Right ventricle myocardium inferior (tissue), 1 donor: ENCODE results near the gene HSPB9. TPM values are rescaled to one million over a fixed set of nuclear protein-coding genes. Genes with fewer than 3 reads are reported as not detected.

ENCODE experiments used
- ATAC-seq: fragments of 200-7000 bp; cut with Tn5 transposase; one replicate; pipeline ENCODE4 v1.9.1; 2020; ENCODE audit warnings: mild to moderate bottlenecking, moderate library complexity
- DNase-seq: peaks from one replicate; pipeline ENCODE4 v3.0.0; 2021; ENCODE audit errors: missing footprints
- intact Hi-C: fragments of 100-400 bp; cut with DNase I; formaldehyde crosslinking; loops from one replicate; pipeline ENCODE4 v1.11.0; 2022
- total RNA-seq: library from RNA; stranded (reverse); fragmentation: NEBNext Ultra II Directional; extraction: Animal tissue kit (Norgen Biotek cat#: 25700); gene quantifications from one replicate; pipeline ENCODE4 v1.2.1, GENCODE V29; 2021
- donor health status: DM: no; HTN: yes; CAD: no; lungs with severe emphysema.

HSPB9 gene
- total RNA-seq, 1 donor from 2014 or later = 0.11 TPM

DNA sequence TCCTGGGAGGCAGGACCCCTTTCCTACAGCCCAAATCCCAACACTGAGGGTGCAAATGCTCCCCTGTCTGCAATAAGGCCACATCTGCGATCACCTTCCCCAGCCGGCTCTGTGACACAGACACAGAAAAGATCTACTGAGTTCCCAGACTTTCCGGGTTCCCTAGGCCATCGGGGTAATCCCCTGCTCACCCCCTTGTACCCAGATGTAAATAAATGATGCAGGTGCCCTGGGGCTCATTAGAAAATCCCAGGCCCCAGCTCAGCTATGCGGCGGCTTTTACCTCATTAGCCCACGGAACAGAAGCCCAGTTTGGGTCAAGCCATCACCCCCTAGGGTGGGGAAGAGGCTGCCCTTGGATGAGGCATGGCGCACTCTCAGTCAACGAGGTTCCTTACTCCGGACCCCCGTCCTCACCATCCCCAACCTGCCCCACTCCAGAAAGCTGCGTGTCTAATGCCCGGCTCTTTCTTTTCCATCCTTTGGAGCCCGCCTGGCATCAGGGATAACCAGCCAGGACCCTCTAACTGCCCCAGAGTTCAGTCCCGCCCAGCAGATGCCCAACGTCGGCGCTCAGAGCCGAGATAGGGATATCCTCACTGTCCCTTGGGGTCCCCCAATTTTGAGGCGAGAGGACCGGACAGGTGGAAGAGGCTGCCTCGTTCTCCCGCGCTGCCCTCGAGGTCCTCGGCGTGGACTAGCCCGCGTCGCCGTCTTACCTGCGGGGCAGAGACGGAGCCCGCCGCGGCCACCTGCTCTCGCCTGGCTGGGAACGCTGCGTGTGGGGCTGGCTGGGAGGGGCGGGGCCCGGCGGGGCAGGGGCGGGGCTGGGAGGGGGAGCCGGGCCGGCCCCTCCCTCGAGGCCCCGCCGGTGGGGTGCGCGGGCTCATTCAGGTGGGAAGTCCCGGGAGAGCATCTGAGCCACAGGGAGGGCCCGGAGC lies 24.6 kb upstream of the HSPB9 start, which contains the start of gene ZNF385C:
Gene ZNF385C, minus strand, starts transcription at position 783 of the 941 bp plus-strand sequence. CDS start 35,417 bp downstream, outside the sequence.
- intact Hi-C loops = no loop called here
- DNase-seq (no peak), ATAC-seq (no peak)

DNA sequence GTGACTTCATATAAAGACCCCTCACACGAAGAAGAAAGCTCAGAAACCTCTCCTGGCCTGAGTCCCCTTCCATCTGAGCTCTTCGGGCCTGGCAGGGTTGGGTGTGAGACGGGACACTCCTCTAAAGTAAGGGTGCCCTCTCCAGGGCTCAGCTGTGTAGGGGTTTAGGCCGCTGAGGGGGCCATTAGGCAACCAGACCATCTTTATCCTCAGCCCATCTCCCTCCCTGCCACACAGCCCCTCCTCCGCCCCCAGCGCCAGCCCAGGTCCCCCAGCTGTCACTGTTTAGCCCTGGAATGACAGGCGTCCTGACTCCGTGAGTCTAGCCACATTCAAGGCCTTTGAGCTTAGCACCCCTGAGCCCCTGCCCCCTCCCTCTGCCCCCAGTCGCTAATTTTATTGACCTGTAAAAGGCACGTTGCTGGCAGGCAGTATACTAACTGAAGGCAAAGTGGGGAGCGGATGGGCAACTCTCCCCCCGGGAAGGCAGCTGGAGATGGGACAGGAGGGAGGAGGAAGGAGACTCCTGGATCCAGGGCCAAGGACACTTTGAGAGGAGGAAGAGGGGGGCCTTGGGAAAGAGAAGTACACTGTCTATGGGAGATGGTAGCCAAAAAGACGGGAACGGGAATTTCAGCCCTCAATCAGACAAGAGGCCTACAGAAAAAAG lies 23.7 kb upstream of the HSPB9 start:
- DNase-seq (no peak), ATAC-seq (no peak)
- intact Hi-C loops = no loop called here

DNA sequence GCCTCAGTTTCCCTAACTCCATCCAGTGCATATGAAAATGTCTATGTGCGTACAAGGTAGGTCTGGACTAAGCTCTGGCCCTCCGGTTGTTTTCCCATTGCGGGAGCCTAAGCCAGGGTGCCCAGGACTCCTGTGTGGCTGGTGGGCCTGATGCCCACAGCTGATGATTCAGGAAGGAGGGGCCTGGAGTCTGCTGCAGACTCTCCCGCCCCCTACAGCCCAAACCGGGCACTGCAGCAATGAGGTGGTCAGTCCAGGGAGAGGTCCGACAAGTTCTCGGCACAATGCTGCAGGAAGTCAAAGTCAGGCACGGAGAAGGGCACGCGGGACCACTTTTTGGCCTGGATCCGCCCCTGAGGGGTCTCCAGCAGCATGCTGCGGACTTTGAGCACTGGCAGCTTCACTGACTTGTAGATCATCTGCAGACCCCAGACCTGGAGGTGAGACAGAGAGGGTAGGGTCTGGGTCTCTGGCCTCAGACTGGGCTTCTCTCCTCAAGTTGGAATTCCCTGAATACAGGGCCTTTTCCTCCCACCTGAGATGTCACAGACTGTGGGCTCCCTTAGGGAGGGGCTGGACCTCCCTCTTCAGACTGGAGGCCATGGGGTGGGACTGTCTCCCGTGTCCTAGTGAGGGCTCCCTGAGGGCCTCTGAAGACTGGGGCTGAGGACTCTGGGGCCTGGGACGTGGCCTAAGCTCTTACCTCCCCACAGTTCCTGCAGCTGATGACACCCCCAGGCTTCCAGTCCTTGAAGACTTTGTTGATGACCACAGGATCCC lies 20.9 kb upstream of the HSPB9 start:
- DNase-seq = peak; percentile 86

DNA sequence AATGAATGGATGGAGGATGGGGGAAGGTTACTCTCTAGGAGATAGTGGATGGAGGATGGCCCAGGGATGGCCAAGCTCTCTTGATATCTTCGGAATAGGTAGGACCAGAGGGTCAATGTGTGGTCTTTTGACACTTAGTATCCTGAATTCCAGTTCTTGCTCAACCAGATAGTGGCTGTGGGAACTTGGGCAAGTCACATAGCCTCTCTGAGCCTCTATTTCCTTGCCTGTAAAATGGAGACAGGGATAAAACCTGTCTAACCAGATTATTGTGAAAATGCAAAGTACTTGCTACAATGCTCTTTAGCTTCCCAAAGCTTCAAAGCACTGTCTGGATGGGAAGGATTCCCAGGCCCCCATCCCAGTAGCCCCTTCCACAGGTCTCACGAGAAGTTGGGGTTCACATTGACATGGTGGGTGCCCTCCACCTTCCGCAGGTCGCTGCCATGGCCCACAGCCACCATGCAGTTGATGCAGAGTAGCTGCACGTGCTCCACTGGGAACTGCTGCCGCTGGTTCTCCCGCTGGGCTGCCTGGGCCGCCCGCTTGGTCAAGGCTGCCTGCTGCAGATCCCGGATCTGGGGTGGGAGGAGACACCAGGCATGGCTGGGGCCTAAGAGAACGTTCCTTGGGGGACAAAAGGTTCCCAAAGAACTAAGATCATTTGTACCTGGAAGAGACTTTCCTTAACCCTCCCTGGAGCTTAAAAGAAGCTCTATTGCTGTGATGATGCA lies 19.2 kb upstream of the HSPB9 start:
- intact Hi-C loops = loop anchor here (5.0 kb wide), 1 partner anchor 141 kb away; no protein-coding TSS in a partner anchor
- ATAC-seq = no peak
- DNase-seq = no peak

More for the DNA sequence above, 20.9 kb upstream of the HSPB9 start:
- intact Hi-C loops = loop anchor here (5.0 kb wide), 1 partner anchor 139 kb away; no protein-coding TSS in a partner anchor
- peak; percentile 71 for ATAC-seq

DNA sequence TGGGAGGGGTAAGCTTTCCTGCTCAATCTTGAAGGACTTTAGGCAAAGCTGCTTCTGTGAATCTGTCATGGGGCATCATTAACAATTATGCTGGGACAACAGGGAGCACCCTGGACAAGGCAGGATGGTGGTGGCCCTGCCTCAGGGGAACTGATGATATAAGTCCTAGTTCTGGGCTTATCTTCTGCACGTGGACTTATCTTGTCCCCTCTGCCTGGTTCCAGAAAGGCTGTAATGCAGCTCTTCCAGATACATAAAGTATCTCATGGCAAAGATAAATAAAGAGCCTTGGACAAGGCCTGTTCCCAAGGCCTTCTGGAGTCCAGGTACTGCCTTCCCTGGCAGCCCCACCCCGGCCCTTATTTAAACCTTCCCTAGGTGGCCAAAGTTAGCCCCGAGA lies 18.3 kb upstream of the HSPB9 start:
- no peak for DNase-seq
- no peak for ATAC-seq
- intact Hi-C loops = loop anchor here (5.0 kb wide), 1 partner anchor 142 kb away; no protein-coding TSS in a partner anchor

DNA sequence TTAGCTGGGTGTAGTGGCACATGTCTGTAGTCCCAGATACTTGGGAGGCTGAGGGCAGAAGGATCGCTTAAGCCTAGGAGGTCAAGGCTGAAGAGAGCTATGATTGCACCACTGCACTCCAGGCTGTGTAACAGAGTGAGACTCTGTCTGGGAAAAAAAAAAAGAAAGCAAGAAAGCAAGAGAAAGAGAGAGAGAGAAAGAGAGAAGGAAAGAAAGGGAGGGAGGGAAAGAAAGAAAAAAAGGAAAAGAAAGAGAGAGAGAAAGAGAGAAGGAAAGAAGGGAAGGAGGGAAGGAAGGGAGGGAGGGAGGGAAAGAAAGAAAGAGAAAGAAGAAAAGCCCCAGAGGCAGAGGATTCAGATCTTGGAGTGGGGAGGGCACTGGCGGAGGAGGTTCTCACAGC lies 16.6 kb upstream of the HSPB9 start:
- intact Hi-C loops = no loop called here
- DNase-seq (no peak), ATAC-seq (no peak)

DNA sequence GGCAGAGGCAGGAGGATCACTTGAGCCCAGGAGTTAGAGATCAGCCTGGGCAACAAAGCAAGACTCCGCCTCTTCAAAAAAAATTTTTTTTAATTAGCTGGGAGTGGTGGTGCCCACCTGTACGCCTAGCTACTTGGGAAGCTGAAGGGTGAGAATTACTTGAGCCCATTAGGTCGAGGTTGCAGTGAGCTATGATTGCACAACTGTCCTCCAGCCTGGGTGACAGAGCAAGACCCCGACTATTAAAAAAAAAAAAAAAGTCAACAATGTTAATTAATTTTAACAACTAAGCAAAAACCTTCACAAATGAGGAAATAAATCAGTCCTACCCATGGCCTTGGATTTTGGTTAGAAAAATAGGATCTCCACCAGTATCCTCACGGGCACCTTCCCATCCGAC lies 15.5 kb upstream of the HSPB9 start:
- DNase-seq (no peak), ATAC-seq (no peak)
- intact Hi-C loops = no loop called here

DNA sequence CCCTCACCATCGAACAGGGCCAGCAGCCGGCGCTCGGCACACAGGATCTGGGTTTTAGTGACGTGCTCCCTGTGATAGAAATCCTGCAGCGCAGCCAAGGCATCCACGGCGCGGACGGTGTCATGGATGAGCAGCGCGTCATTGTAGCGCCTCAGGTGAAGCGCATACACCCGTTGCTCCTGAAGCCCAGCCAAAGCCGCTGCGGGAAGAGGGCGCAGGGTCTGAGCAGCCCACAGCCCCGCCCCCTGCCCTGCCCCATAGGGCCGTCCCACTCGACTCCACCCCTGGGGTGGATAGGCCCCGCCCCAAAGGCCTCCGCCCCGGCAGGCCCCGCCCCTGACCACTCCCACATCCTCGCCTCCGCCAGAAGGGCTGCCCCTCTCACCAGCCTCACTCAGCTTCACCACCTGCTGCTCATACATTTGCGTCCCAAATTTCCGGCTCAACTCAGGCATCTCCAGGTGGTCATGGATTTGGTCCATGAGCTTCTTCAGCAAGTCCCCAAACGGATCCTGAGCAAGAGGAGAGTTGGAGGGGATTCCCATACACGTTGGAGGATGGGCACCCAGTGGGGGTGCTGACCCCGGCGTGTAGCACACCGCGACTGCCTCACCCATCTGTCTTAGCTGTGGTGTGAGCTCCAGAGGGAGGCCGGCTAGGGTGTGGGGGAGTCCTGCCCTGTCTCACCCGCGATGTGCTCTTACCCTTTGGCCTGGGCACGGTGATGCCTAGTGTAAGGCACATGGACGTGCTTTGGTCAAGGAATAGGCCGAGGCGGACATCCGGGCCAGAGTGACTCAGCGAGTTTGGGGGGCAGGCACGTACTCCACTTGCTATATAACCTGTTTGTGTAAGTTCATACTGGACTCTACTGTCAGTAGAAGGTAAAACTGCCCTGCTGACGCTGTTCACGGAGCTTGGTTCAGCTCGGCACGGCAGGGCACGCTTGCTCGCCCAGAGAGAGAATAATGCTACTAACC lies 14.7 kb upstream of the HSPB9 start:
- ATAC-seq (peak; percentile 71), DNase-seq (peak; percentile 88)
- intact Hi-C loops = no loop called here

DNA sequence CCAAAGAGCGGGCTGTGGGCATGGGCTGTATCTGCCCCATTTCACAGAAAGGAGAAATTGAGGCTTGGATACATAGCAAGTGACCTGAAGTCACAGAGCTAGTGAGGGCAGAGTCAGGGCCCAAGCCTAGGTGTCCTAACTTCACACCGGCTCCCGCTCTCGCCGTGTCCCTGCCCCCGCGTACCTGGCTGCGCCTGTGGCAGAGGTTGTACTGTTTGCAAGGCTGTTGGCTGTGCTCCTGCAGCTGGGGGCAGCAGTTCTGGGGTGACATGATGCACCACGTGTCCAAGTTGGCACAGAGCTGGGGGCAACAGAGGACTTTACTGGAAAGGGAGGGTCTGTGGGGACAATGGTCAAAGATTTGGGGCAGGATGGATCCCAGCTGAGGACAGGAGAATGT lies 13.5 kb upstream of the HSPB9 start:
- no peak for DNase-seq
- intact Hi-C loops = no loop called here
- ATAC-seq = no peak

DNA sequence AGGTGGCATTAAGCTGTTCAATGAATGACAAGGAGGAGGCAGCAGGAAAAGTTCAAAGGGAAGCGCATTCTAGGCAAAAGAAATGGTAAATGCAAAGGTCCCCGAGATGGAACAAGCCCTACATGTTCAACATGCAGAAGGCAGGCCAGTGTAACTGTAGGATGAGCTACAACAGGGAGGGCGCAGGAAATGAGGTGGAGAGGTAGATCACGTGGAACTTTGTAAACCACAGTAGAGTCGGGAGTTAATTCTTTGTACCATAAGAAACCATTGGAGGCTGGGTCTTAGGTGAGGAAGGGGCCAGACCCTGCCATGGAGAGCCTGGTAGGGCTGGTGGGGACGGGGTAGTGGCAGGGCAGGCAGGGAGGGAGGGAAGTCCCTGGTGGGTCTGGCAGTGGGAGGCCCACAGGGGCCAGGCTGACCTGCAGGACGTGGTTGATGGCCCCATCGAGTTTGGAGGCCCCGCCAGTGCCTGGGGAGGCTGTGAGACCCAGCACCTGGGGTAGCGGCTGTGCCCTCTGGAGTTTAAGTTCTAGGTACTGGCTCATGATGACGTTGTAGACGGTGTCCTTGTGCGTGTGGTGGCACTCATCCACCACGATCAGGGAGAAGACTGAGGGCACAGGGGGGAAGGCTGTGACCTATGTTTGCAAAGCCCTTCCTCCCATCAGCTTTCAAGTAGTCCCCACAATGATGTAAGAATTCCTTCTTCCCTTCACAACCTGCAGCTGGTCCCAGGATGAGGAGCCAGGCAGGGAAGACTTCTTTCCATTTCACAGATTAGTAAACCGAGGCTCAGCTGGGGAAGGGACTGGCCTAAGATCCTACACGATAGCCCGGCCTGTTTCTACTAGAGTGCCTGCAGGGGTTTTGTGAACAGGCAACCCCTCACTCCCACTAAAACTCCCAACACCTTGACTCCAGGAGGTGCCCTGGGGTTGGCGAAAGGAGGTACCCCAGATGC lies 12.0 kb upstream of the HSPB9 start:
- no peak for DNase-seq
- intact Hi-C loops = no loop called here
- no peak for ATAC-seq

DNA sequence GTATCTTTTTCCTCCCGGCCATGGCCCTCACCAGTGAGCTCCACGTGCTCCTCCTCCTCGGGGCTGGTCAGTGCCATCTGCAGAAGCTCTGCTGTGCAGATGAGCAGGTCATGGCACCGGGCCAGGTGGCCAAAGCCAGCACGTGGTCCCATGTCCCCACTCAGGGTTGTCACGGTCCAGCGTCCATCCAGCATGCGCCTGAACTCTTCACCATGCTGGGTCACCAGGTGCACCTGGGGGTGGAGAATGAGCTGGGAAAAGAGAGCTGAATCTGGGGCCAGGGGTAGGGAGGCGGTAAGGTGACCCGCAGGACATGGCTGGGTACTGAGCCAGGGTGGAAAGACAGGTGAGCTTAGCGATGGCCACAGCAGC lies 11.4 kb upstream of the HSPB9 start:
- ATAC-seq (no peak), DNase-seq (no peak)
- intact Hi-C loops = no loop called here

DNA sequence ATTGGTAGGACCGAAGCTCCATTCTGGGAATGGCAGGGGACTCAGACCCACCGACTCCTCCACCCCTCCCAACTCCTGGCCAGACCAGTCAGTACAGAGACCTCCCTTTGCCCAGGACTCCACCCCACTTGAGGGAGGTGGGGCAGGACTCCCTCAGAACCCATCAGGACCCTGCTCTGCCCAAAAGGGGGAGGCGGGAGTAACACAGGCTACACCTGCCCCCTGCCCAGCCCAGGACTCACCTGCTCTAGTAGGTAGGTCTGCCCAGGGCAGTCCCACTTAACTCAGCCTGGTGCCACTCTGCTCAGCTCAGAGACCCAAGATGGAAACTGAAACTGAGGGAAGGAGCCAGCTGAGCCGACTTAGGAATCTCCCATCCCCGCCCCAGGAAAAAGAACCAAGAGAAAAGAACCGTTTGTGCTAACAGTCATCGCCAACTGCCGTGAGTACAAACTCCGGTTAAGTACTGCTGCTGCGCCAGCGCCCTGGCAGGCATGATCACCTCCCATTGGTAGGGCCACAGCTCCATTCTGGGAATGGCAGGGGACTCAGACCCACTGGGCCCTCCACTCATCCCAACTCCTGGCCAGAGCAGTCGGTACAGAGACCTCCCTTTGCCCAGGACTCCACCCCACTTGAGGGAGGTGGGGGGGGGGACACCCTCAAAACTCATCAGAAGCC lies 10.6 kb upstream of the HSPB9 start:
- peak; percentile 51 for ATAC-seq
- intact Hi-C loops = no loop called here
- no peak for DNase-seq

DNA sequence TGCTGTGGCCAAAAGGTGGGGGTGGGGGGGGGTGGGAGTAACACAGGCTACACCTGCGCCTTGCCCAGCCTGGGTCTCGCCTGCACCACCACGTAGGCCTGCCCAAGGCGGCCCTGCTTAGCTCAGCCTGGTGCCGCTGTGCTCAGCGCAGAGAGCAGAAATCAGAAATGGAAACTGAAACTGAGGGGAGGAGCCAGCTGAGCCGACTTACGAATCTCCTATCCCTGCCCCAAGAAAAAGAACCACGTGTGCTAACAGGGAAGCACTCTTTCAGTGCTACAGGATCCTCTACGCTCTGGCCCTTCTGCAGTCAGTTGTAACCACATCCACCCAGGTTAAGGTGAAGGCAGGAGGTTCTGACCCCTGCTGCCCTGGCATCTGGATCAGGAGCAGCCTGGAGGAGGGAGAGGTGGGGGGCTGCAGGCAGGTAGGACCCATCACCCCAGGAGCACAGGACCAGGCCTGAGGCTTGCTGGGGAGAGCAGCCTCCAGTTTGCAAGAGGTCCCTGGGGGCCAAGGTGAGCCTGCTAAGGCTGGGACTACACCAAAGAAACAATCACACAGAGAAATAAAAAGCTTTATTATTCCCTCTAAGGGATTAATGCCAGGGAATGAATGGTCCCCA lies 9.9 kb upstream of the HSPB9 start, which contains the start of gene DHX58:
Gene DHX58, minus strand, starts transcription at position 163 of the 625 bp plus-strand sequence. CDS start 822 bp downstream, outside the sequence.
- DNase-seq (peak; percentile 83), ATAC-seq (peak; percentile 86)
- intact Hi-C loops = no loop called here

DNA sequence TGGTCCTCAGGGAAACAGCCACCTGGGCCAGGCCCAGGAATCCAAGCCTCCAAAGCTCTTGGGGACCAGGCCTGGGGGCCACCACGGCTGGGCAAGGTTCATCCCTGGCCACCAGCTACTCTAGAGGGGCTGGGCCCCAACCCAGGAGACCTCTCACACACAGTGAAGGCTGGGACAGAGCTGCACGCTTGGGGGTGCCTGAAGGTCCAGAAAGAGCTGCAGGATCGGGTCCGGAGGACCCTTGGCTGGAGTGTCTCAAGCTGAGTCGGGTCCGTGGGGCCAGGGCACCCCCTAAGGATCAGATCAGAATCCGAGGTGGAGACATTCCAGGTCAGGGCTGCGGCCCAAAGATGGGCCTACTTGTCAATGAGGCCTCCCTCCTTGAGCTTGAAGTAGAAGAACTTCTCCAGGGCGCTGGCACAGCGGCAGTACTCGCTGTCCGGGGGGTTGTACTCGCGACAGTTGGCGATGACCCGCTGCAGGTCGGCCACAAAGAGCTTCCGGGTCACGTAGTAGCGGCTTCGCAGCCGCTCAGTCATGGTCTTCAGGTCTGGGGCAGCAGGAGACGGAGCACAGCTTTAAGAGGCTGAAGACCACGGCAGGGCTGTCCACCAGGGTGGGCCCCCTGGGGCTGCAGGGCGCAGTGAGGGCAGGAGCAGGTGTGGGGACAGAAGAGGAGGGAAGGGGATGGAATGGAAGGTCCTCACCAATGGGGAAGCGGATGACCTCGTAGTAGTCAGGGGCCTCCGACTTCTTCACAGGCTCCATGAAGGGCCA lies 9.1 kb upstream of the HSPB9 start:
- intact Hi-C loops = no loop called here
- no peak for ATAC-seq
- DNase-seq = no peak
